ENCODE results near the gene ALDH8A1. TPM values are rescaled to one million over a fixed set of nuclear protein-coding genes. Genes with fewer than 3 reads are reported as not detected.

ALDH8A1 gene
- total RNA-seq, 1 donor from 2014 or later: 0.41 TPM

DNA sequence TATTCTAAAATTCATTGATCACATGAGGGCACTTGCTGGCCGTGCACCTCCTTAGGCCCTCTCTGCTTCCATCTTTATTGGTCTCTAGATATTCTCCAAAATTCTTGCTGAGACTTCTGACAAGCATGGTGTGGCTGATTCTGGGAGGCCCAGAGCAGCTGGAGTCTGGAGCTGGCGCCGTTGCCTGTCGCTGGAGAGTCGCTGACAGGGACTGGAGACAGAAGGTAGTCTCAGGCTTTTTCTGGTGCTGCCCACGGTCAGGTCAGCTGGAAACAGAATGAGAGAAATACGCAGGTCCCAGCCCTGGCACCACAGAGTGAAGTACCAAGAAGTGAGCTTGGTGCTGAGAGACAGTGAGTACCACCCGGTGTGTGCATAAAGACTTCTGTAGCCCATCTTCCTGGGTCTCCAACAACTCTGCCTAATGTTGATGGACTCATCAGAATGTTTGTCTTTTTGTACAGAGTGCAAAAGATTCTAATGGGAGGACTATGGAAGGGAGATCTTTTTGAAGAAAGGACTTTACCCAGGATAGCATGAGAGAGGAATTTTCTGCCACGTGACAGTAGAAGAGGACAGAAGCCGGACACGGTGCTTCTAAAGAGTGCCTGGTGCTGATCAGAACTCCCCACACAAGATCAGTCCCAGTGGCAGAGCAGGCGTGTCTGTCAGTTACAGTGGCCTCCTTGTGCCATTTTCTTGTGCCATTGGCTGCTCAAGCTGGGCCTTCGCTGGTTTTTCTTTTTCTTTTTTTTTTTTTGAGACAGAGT, 1.8 kb upstream of the ALDH8A1 start:
- no peaks in the 10 kb centered on the region for H3K27me3 Mint-ChIP-seq (ENCODE audit: low read depth, unreplicated experiment)
- H3K4me3 Mint-ChIP-seq (ENCODE audit: unreplicated experiment): no peak overlapping the region
- no peaks in the 10 kb centered on the region for H3K36me3 ChIP-seq (ENCODE audit: insufficient read depth, low read length)
- H3K27ac Mint-ChIP-seq (ENCODE audit: unreplicated experiment): no peak overlapping the region
- DNase-seq (ENCODE audit: low read depth): no peak
- no peak for FAIRE-seq
- no peaks in the 10 kb centered on the region for H3K9me3 ChIP-seq (ENCODE audit: insufficient read depth, low read depth, low read length)
- TF ChIP-seq, protein P1, sequence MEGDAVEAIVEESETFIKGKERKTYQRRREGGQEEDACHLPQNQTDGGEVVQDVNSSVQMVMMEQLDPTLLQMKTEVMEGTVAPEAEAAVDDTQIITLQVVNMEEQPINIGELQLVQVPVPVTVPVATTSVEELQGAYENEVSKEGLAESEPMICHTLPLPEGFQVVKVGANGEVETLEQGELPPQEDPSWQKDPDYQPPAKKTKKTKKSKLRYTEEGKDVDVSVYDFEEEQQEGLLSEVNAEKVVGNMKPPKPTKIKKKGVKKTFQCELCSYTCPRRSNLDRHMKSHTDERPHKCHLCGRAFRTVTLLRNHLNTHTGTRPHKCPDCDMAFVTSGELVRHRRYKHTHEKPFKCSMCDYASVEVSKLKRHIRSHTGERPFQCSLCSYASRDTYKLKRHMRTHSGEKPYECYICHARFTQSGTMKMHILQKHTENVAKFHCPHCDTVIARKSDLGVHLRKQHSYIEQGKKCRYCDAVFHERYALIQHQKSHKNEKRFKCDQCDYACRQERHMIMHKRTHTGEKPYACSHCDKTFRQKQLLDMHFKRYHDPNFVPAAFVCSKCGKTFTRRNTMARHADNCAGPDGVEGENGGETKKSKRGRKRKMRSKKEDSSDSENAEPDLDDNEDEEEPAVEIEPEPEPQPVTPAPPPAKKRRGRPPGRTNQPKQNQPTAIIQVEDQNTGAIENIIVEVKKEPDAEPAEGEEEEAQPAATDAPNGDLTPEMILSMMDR (IDR thresholded peaks at IDR 0.05; ENCODE audit: insufficient read depth, low read depth, low read length): no peak
- no peak for TF ChIP-seq EZH2 (IDR thresholded peaks at IDR 0.05; ENCODE audit: insufficient read depth, low read length)
- no peaks in the 10 kb centered on the region for H3K36me3 Mint-ChIP-seq (ENCODE audit: low read depth, unreplicated experiment)
- H3K79me2 ChIP-seq (ENCODE audit: insufficient read depth, low read length): no peaks in the 10 kb centered on the region
- no peak overlapping the region for H3K4me3 ChIP-seq (ENCODE audit: insufficient read depth, low read depth, low read length)
- no peaks in the 10 kb centered on the region for H3K9me3 Mint-ChIP-seq (ENCODE audit: unreplicated experiment)
- no peak overlapping the region for H3K9ac ChIP-seq (ENCODE audit: low read length)
- H2AFZ ChIP-seq (ENCODE audit: low read depth, low read length): no peak overlapping the region
- H3K4me1 ChIP-seq (ENCODE audit: insufficient read depth, low read length): no peaks in the 10 kb centered on the region
- peaks cover 7% of the 10 kb centered on the region for H3K4me1 Mint-ChIP-seq (ENCODE audit: low read depth, unreplicated experiment)
- H3K4me2 ChIP-seq (ENCODE audit: low read length): no peak overlapping the region
- no peak overlapping the region for H3K27ac ChIP-seq (ENCODE audit: low read depth, low read length)
- H4K20me1 ChIP-seq (ENCODE audit: insufficient read depth, low read length): no peaks in the 10 kb centered on the region
- no peaks in the 10 kb centered on the region for H3K27me3 ChIP-seq (ENCODE audit: insufficient read depth, low read length)

DNA sequence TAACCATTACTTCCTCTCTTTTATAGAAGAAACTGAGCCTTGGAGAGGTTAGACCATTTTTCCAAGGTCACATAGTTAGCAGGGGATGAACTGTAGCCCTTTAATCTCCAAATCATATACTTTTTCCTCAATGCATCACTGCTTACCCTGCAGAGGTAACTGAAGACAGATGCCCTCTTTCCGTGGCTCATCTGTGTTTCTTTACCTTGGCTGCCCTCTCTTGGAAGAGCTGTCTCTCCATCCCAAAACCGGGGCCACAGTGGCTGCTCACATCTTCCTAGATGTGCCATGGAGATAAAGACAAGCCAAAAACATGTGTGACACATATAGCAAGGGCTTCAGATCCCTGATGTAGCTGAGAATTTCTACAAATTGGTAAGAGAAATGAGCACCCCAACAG, 581 bp upstream of the ALDH8A1 start:
- Mint-ChIP-seq H3K9me3 (ENCODE audit: unreplicated experiment) (no peaks in the 10 kb centered on the region), H3K4me3 (ENCODE audit: unreplicated experiment) (no peak overlapping the region), H3K27ac (ENCODE audit: unreplicated experiment) (no peak overlapping the region), H3K4me1 (ENCODE audit: low read depth, unreplicated experiment) (peaks cover 7% of the 10 kb centered on the region), H3K36me3 (ENCODE audit: low read depth, unreplicated experiment) (no peaks in the 10 kb centered on the region), H3K27me3 (ENCODE audit: low read depth, unreplicated experiment) (no peaks in the 10 kb centered on the region)
- H3K4me3 ChIP-seq (ENCODE audit: insufficient read depth, low read depth, low read length): no peak overlapping the region
- no peaks in the 10 kb centered on the region for H3K4me1 ChIP-seq (ENCODE audit: insufficient read depth, low read length)
- no peak overlapping the region for H3K9ac ChIP-seq (ENCODE audit: low read length)
- no peak for TF ChIP-seq EZH2 (IDR thresholded peaks at IDR 0.05; ENCODE audit: insufficient read depth, low read length)
- TF ChIP-seq, protein P1 (IDR thresholded peaks at IDR 0.05; ENCODE audit: insufficient read depth, low read depth, low read length): no peak
- DNase-seq (ENCODE audit: low read depth) (no peak), FAIRE-seq (no peak)
- H4K20me1 ChIP-seq (ENCODE audit: insufficient read depth, low read length): no peaks in the 10 kb centered on the region
- H3K36me3 ChIP-seq (ENCODE audit: insufficient read depth, low read length): no peaks in the 10 kb centered on the region
- no peak overlapping the region for H3K4me2 ChIP-seq (ENCODE audit: low read length)
- H3K27ac ChIP-seq (ENCODE audit: low read depth, low read length): no peak overlapping the region
- no peaks in the 10 kb centered on the region for H3K9me3 ChIP-seq (ENCODE audit: insufficient read depth, low read depth, low read length)
- no peaks in the 10 kb centered on the region for H3K79me2 ChIP-seq (ENCODE audit: insufficient read depth, low read length)
- H2AFZ ChIP-seq (ENCODE audit: low read depth, low read length): no peak overlapping the region
- no peaks in the 10 kb centered on the region for H3K27me3 ChIP-seq (ENCODE audit: insufficient read depth, low read length)

DNA sequence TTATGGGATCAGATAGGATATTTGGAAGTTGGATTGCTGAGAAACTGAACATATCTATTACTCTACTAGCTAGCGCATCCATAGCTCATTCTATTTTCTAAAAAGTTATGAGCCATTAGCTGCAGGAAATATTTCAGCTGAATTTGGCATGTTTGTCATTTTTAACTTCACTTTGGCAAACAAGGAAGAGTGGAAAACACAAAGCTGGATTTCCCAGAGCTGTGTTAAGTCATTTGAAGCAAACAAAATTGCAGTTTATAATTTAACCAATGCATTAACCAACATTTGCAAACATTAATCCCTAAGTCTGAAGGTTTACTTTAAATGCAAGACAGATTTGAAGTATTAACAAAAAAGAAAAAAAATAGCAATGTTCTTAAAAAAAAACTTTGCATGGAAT, 1.2 kb downstream of the ALDH8A1 start:
- Histone ChIP-seq H4K20me1 (ENCODE audit: insufficient read depth, low read length) (no peaks in the 10 kb centered on the region), H2AFZ (ENCODE audit: low read depth, low read length) (no peak overlapping the region), H3K9ac (ENCODE audit: low read length) (no peak overlapping the region), H3K27ac (ENCODE audit: low read depth, low read length) (no peak overlapping the region), H3K4me2 (ENCODE audit: low read length) (no peak overlapping the region), H3K27me3 (ENCODE audit: insufficient read depth, low read length) (no peaks in the 10 kb centered on the region), H3K4me1 (ENCODE audit: insufficient read depth, low read length) (no peaks in the 10 kb centered on the region), H3K79me2 (ENCODE audit: insufficient read depth, low read length) (no peaks in the 10 kb centered on the region), H3K36me3 (ENCODE audit: insufficient read depth, low read length) (no peaks in the 10 kb centered on the region), H3K4me3 (ENCODE audit: insufficient read depth, low read depth, low read length) (no peak overlapping the region), H3K9me3 (ENCODE audit: insufficient read depth, low read depth, low read length) (no peaks in the 10 kb centered on the region)
- DNase-seq (ENCODE audit: low read depth): no peak
- Mint-ChIP-seq H3K36me3 (ENCODE audit: low read depth, unreplicated experiment) (no peaks in the 10 kb centered on the region), H3K27me3 (ENCODE audit: low read depth, unreplicated experiment) (no peaks in the 10 kb centered on the region), H3K27ac (ENCODE audit: unreplicated experiment) (no peak overlapping the region), H3K4me3 (ENCODE audit: unreplicated experiment) (no peak overlapping the region), H3K9me3 (ENCODE audit: unreplicated experiment) (no peaks in the 10 kb centered on the region), H3K4me1 (ENCODE audit: low read depth, unreplicated experiment) (peaks cover 7% of the 10 kb centered on the region)
- TF ChIP-seq, protein P1 (IDR thresholded peaks at IDR 0.05; ENCODE audit: insufficient read depth, low read depth, low read length): no peak
- TF ChIP-seq EZH2 (IDR thresholded peaks at IDR 0.05; ENCODE audit: insufficient read depth, low read length): no peak
- FAIRE-seq: no peak
